Neuronal stem cell (in vitro differentiated cells): Measurements from ENCODE around the gene CXCL1.

Experiments used
- DNase-seq: peaks from one replicate; pipeline ENCODE4 v3.0.0-alpha.2; 2013; ENCODE audit warnings: low spot score
- H2AFZ ChIP-seq: one replicate; pipeline ENCODE4 v1.6.1; 2013; ENCODE audit warnings: mild to moderate bottlenecking, low read length, inconsistent platforms
- H2AK5ac ChIP-seq: 2 replicates; pipeline ENCODE4 v1.6.1; 2013; ENCODE audit warnings: low read depth, mild to moderate bottlenecking, inconsistent platforms, low read length, moderate library complexity, mixed read lengths
- H2BK120ac ChIP-seq: 2 replicates; pipeline ENCODE4 v1.6.1; 2013; ENCODE audit warnings: low read depth, mild to moderate bottlenecking, inconsistent platforms, low read length, moderate library complexity, mixed read lengths
- H2BK12ac ChIP-seq: one replicate; pipeline ENCODE4 v1.6.1; 2013; ENCODE audit warnings: low read length, inconsistent platforms
- H2BK15ac ChIP-seq: 2 replicates; pipeline ENCODE4 v1.6.1; 2013; ENCODE audit warnings: mild to moderate bottlenecking, low read length, inconsistent platforms, mixed read lengths
- H2BK5ac ChIP-seq: one replicate; pipeline ENCODE4 v1.6.1; 2013; ENCODE audit warnings: inconsistent platforms, mild to moderate bottlenecking, low read length, moderate library complexity
- H3K14ac ChIP-seq: one replicate; pipeline ENCODE4 v1.6.1; 2013; ENCODE audit warnings: low read length, inconsistent platforms
- H3K18ac ChIP-seq: 2 replicates; pipeline ENCODE4 v1.6.1; 2013; ENCODE audit warnings: low read length, inconsistent platforms
- H3K23ac ChIP-seq: 2 replicates; pipeline ENCODE4 v1.6.1; 2013; ENCODE audit warnings: low read depth, mild to moderate bottlenecking, mixed read lengths, low read length, inconsistent platforms; ENCODE audit not compliant: poor library complexity
- H3K27ac ChIP-seq: replicated peaks from 3 replicates; pipeline ENCODE4 v1.5.1; 2013; ENCODE audit warnings: low read length, inconsistent platforms
- H3K27me3 ChIP-seq, 3 experiments: 2 replicates each; pipeline ENCODE4 v1.6.1; 2013; ENCODE audit warnings: low read length in 3 of 3, mild to moderate bottlenecking in 2 of 3, inconsistent platforms in 1 of 3, low read depth in 1 of 3, mixed read lengths in 1 of 3, moderate library complexity in 1 of 3; ENCODE audit not compliant: control insufficient read depth in 3 of 3, insufficient read depth in 3 of 3
- H3K36me3 ChIP-seq, 2 donors: replicated peaks in 1 of 2; 2 replicates each; pipeline ENCODE4 v1.6.1; 2013; ENCODE audit warnings: low read length in 2 of 2; ENCODE audit not compliant: control insufficient read depth in 2 of 2, insufficient read depth in 2 of 2
- H3K4ac ChIP-seq: 2 replicates; pipeline ENCODE4 v1.6.1; 2013; ENCODE audit warnings: inconsistent platforms, mild to moderate bottlenecking, low read length, moderate library complexity
- H3K4me1 ChIP-seq, 2 donors: 1 replicate in 1 of 2; 2 replicates in 1 of 2; pipeline ENCODE4 v1.6.1; 2013; ENCODE audit warnings: low read length in 2 of 2, low read depth in 1 of 2; ENCODE audit not compliant: control insufficient read depth in 2 of 2, insufficient read depth in 1 of 2
- H3K4me2 ChIP-seq: one replicate; pipeline ENCODE4 v1.6.1; 2013; ENCODE audit warnings: mild to moderate bottlenecking, low read length, inconsistent platforms; ENCODE audit not compliant: insufficient read depth, poor library complexity, severe bottlenecking
- H3K4me3 ChIP-seq, 2 donors: 2 replicates each; pipeline ENCODE4 v1.5.1; 2013; ENCODE audit warnings: low read length in 2 of 2, mild to moderate bottlenecking in 2 of 2, inconsistent platforms in 1 of 2, moderate library complexity in 1 of 2
- H3K79me1 ChIP-seq: one replicate; pipeline ENCODE4 v1.6.1; 2013; ENCODE audit warnings: low read depth, mild to moderate bottlenecking, inconsistent platforms, low read length, moderate library complexity
- H3K9ac ChIP-seq: one replicate; pipeline ENCODE4 v1.6.1; 2013; ENCODE audit warnings: mild to moderate bottlenecking, low read depth, low read length, inconsistent platforms; ENCODE audit not compliant: poor library complexity
- H3K9me3 ChIP-seq, 2 donors: replicated peaks in 1 of 2; 2 replicates each; pipeline versions ENCODE3 to v1.6.1; 2013; ENCODE audit warnings: low read length in 2 of 2, mild to moderate bottlenecking in 2 of 2, inconsistent platforms in 1 of 2, low read depth in 1 of 2, mixed read lengths in 1 of 2, moderate library complexity in 1 of 2; ENCODE audit not compliant: control insufficient read depth in 2 of 2, insufficient read depth in 1 of 2
- H4K8ac ChIP-seq: one replicate; pipeline ENCODE4 v1.6.1; 2013; ENCODE audit warnings: low read depth, mild to moderate bottlenecking, inconsistent platforms, low read length, moderate library complexity
- H4K91ac ChIP-seq: one replicate; pipeline ENCODE4 v1.6.1; 2013; ENCODE audit warnings: low read length, low read depth, mild to moderate bottlenecking, inconsistent platforms; ENCODE audit not compliant: poor library complexity
- WGBS, 2 donors: extraction: QIAGEN DNeasy Blood & Tissue Kit; methylation state at CpG; one replicate each; pipeline ENCODE4 v1.1.7; 2013; ENCODE audit warnings: missing lambda C conversion rate in 2 of 2, mixed read lengths in 1 of 2; ENCODE audit not compliant: insufficient read length in 2 of 2, insufficient replicate concordance in 1 of 2; ENCODE audit errors: extremely low coverage in 2 of 2; 5-methylcytosine and 5-hydroxymethylcytosine counted together

Gene CXCL1

GRCh38 chr4:73823760-73824159, 45.4 kb upstream of the CXCL1 start:
- Histone ChIP-seq H3K36me3 (no peaks in the 10 kb centered on the region), H3K9ac (no peak overlapping the region), H3K27ac (no peak overlapping the region), H3K9me3 (no peaks in the 10 kb centered on the region), H2AFZ (no peak overlapping the region), H2BK15ac (no peak overlapping the region), H3K4me1 (no peaks in the 10 kb centered on the region), H3K4me3 (no peak overlapping the region), H2AK5ac (no peak overlapping the region), H3K23ac (no peak overlapping the region), H3K14ac (no peak overlapping the region), H4K8ac (no peak overlapping the region), H3K18ac (no peak overlapping the region), H2BK12ac (no peak overlapping the region), H4K91ac (no peak overlapping the region), H3K79me1 (no peaks in the 10 kb centered on the region), H3K27me3 (no peaks in the 10 kb centered on the region), H2BK5ac (no peak overlapping the region), H3K4me2 (no peak overlapping the region), H3K4ac (no peak overlapping the region), H2BK120ac (no peak overlapping the region)
- no peak for DNase-seq

DNA sequence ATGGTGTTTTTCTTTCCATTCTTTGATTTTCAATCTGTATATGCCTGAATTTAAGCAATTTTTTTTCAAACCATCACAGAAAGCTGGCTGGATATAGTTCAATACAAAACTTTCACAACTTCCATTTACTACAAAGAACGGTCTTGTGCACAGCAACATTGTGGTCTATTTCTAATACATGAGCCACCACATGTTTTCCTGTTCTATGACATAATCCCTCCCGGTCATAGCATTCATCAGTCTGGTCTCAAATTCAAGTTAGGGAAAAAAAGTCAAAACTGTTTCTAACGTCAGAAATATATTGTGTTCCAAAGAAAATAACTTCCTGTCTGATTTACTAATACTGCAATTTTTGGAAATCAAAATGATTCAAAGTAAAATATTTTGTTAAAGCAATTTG, 40.2 kb upstream of the CXCL1 start:
- H3K14ac ChIP-seq = no peak overlapping the region

DNA sequence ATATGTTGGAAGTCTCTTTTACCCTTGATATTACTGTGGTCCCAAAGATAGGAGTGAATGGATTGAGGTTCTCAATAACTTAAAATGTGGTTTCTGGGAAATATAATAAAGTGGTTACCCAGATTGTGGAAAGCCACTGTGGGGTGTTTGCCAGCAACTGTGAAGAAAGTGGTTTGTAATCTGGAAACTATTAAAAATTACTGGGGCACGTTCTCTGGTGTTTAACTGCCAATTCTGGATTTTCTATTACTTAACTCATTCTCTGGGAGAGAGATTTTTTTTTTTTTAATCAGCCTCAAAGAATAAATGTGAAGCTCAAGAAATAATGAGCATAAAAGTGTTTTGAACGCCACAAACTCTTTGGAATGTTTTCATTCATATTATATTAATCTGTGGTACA, 37.6 kb upstream of the CXCL1 start:
- no peak overlapping the region for H3K27ac ChIP-seq
- no peak overlapping the region for H3K18ac ChIP-seq
- no peaks in the 10 kb centered on the region for H3K36me3 ChIP-seq
- H3K23ac ChIP-seq = no peak overlapping the region
- no peak overlapping the region for H2BK15ac ChIP-seq
- H3K79me1 ChIP-seq = no peaks in the 10 kb centered on the region
- DNase-seq = no peak
- no peak overlapping the region for H4K91ac ChIP-seq
- no peak overlapping the region for H2BK12ac ChIP-seq
- H2AFZ ChIP-seq = no peak overlapping the region
- H2BK120ac ChIP-seq = no peak overlapping the region
- WGBS, 2 donors = no CpG with 5 or more reads among the region's 2 CpGs
- H2BK5ac ChIP-seq = no peak overlapping the region
- no peak overlapping the region for H4K8ac ChIP-seq
- H3K4me2 ChIP-seq = no peak overlapping the region
- no peaks in the 10 kb centered on the region for H3K9me3 ChIP-seq
- no peak overlapping the region for H3K14ac ChIP-seq
- no peaks in the 10 kb centered on the region for H3K27me3 ChIP-seq
- no peak overlapping the region for H3K9ac ChIP-seq
- H3K4ac ChIP-seq = no peak overlapping the region
- no peaks in the 10 kb centered on the region for H3K4me1 ChIP-seq
- H2AK5ac ChIP-seq = no peak overlapping the region
- no peak overlapping the region for H3K4me3 ChIP-seq

More for the DNA sequence above, 40.2 kb upstream of the CXCL1 start:
- Histone ChIP-seq H4K91ac (no peak overlapping the region), H2BK120ac (no peak overlapping the region), H3K27ac (no peak overlapping the region), H2AK5ac (no peak overlapping the region), H2BK12ac (no peak overlapping the region), H3K9me3 (no peaks in the 10 kb centered on the region), H3K27me3 (no peaks in the 10 kb centered on the region), H3K36me3 (no peaks in the 10 kb centered on the region), H4K8ac (no peak overlapping the region), H3K23ac (no peak overlapping the region), H3K4me1 (no peaks in the 10 kb centered on the region), H2BK15ac (no peak overlapping the region), H3K4ac (no peak overlapping the region), H3K4me3 (no peak overlapping the region), H3K79me1 (no peaks in the 10 kb centered on the region), H3K4me2 (no peak overlapping the region), H3K9ac (no peak overlapping the region), H2AFZ (no peak overlapping the region), H2BK5ac (no peak overlapping the region), H3K18ac (no peak overlapping the region)
- WGBS, 2 donors = no CpG with 5 or more reads among the region's 3 CpGs
- DNase-seq = no peak

GRCh38 chr4:73832651-73833237, 36.4 kb upstream of the CXCL1 start:
- H4K91ac ChIP-seq = no peak overlapping the region
- no peaks in the 10 kb centered on the region for H3K4me1 ChIP-seq
- H2BK5ac ChIP-seq = no peak overlapping the region
- H3K27me3 ChIP-seq = peaks cover 0 to 11% (median 0%) of the 10 kb centered on the region in 3 experiments
- H3K23ac ChIP-seq = no peak overlapping the region
- H3K4me3 ChIP-seq = no peak overlapping the region
- no peak overlapping the region for H2BK12ac ChIP-seq
- H2AFZ ChIP-seq = no peak overlapping the region
- no peak overlapping the region for H3K4ac ChIP-seq
- no peak overlapping the region for H2BK15ac ChIP-seq
- no peak overlapping the region for H3K4me2 ChIP-seq
- H3K79me1 ChIP-seq = no peaks in the 10 kb centered on the region
- no peak overlapping the region for H2BK120ac ChIP-seq
- H3K9me3 ChIP-seq = no peaks in the 10 kb centered on the region
- H4K8ac ChIP-seq = no peak overlapping the region
- H3K36me3 ChIP-seq = no peaks in the 10 kb centered on the region
- H2AK5ac ChIP-seq = no peak overlapping the region
- H3K14ac ChIP-seq = no peak overlapping the region
- no peak overlapping the region for H3K27ac ChIP-seq
- no peak overlapping the region for H3K18ac ChIP-seq
- DNase-seq = no peak
- WGBS, 2 donors = no CpG with 5 or more reads among the region's 1 CpG
- H3K9ac ChIP-seq = no peak overlapping the region
